HFFc6 (cell line): ENCODE results near the gene WHRN. TPM values are rescaled to one million over a fixed set of nuclear protein-coding genes. Genes with fewer than 3 reads are reported as not detected.

ENCODE experiments used
- DNase-seq: peaks from one replicate; pipeline ENCODE4 v3.0.0-alpha.2; 2018
- H3K27ac Mint-ChIP-seq: 2 replicates; pipeline ENCODE4 v1.8.0; 2020; ENCODE audit warnings: mild to moderate bottlenecking, mixed read lengths
- H3K27me3 Mint-ChIP-seq: 2 replicates; pipeline ENCODE4 v1.8.0; 2021; ENCODE audit warnings: mild to moderate bottlenecking, moderate library complexity, mixed read lengths; ENCODE audit not compliant: insufficient read depth
- H3K36me3 Mint-ChIP-seq: 2 replicates; pipeline ENCODE4 v1.8.0; 2021; ENCODE audit warnings: low read depth, mixed read lengths
- H3K4me1 Mint-ChIP-seq: 2 replicates; pipeline ENCODE4 v1.8.0; 2020; ENCODE audit warnings: low read depth, mixed read lengths
- H3K4me3 Mint-ChIP-seq: 2 replicates; pipeline ENCODE4 v1.8.0; 2020; ENCODE audit warnings: mild to moderate bottlenecking, moderate library complexity, mixed read lengths
- H3K9me3 Mint-ChIP-seq: 2 replicates; pipeline ENCODE4 v1.8.0; 2020; ENCODE audit warnings: mild to moderate bottlenecking, mixed read lengths
- CTCF ChIP-seq: fragments of 200-600 bp; sonication (generic); IDR thresholded peaks from 2 replicates; pipeline ENCODE4 v1.5.0; 2021; ENCODE audit warnings: antibody characterized with exemption, mild to moderate bottlenecking
- total RNA-seq, 6 experiments: library from RNA; stranded (reverse); fragmentation: NEBNext Ultra II Directional; extraction: Animal tissue kit (Norgen Biotek cat#: 25700); gene quantifications; 2 replicates in 1 of 6; 3 replicates in 5 of 6; pipeline ENCODE4 v1.2.3, GENCODE V29; 2021

Gene WHRN
- total RNA-seq, 6 experiments from 2014 or later: 3.0 to 4.8 (median 3.6) TPM

- no peaks in the 10 kb centered on the region for H3K9me3 Mint-ChIP-seq
- no peak overlapping the region for H3K4me3 Mint-ChIP-seq
- peaks cover 23% of the 10 kb centered on the region for H3K4me1 Mint-ChIP-seq
- H3K36me3 Mint-ChIP-seq: no peaks in the 10 kb centered on the region
- no peak overlapping the region for H3K27ac Mint-ChIP-seq
- H3K27me3 Mint-ChIP-seq: peaks cover 3% of the 10 kb centered on the region
- DNase-seq: no peak
- no peak for TF ChIP-seq CTCF
These were observed 15.3 kb downstream of the WHRN start for GRCh38 chr9:114489928-114490327.

- no peak for TF ChIP-seq CTCF
- no peak for DNase-seq
- Mint-ChIP-seq H3K9me3 (no peaks in the 10 kb centered on the region), H3K27me3 (peaks cover 4% of the 10 kb centered on the region), H3K4me3 (no peak overlapping the region), H3K4me1 (peaks cover 32% of the 10 kb centered on the region), H3K36me3 (no peaks in the 10 kb centered on the region), H3K27ac (no peak overlapping the region)
These were observed 16.7 kb downstream of the WHRN start for GRCh38 chr9:114488398-114489129.

- Mint-ChIP-seq H3K27ac (no peak overlapping the region), H3K27me3 (peaks cover 4% of the 10 kb centered on the region), H3K9me3 (no peaks in the 10 kb centered on the region), H3K36me3 (no peaks in the 10 kb centered on the region), H3K4me1 (peaks cover 32% of the 10 kb centered on the region), H3K4me3 (no peak overlapping the region)
- TF ChIP-seq CTCF: peak; percentile 95
- DNase-seq: peak; percentile 66
These were observed 17.5 kb downstream of the WHRN start for GRCh38 chr9:114487607-114488300.

- Mint-ChIP-seq H3K4me1 (peaks cover 32% of the 10 kb centered on the region), H3K36me3 (no peaks in the 10 kb centered on the region), H3K9me3 (no peaks in the 10 kb centered on the region), H3K27me3 (peaks cover 4% of the 10 kb centered on the region), H3K27ac (peak overlapping the region; percentile 59), H3K4me3 (peak overlapping the region; percentile 56)
- no peak for TF ChIP-seq CTCF
- DNase-seq: peak; percentile 57
These were observed 18.9 kb downstream of the WHRN start for GRCh38 chr9:114486205-114486963.

GRCh38 chr9:114484854-114485443 is 20.3 kb downstream of the WHRN start:
- H3K36me3 Mint-ChIP-seq: no peaks in the 10 kb centered on the region
- H3K27ac Mint-ChIP-seq: peak overlapping the region; percentile 55
- H3K4me1 Mint-ChIP-seq: peaks cover 32% of the 10 kb centered on the region
- DNase-seq: peak; percentile 89
- peak overlapping the region; percentile 11; the same call in 1 of the 2 replicates for H3K4me3 Mint-ChIP-seq
- no peaks in the 10 kb centered on the region for H3K9me3 Mint-ChIP-seq
- no peak for TF ChIP-seq CTCF
- H3K27me3 Mint-ChIP-seq: peaks cover 2% of the 10 kb centered on the region
